NT2/D1 (cell line): ENCODE results near the gene HCFC1R1.

ENCODE experiments used
- DNase-seq: peaks from one replicate; pipeline ENCODE4 v3.0.0-alpha.2; 2011; ENCODE audit warnings: low read depth, low spot score
- H3K27me3 ChIP-seq: 2 replicates; pipeline ENCODE4 v1.6.0; 2011; ENCODE audit warnings: mild to moderate bottlenecking; ENCODE audit not compliant: insufficient read length, insufficient read depth
- H3K36me3 ChIP-seq: 2 replicates; pipeline ENCODE4 v1.6.1; 2011; ENCODE audit warnings: mild to moderate bottlenecking, low read length, mixed read lengths; ENCODE audit not compliant: insufficient read depth, insufficient read length
- H3K4me1 ChIP-seq: 2 replicates; pipeline ENCODE4 v1.5.1; 2011; ENCODE audit not compliant: insufficient read depth, insufficient read length
- H3K4me3 ChIP-seq: 2 replicates; pipeline ENCODE4 v1.5.1; 2011; ENCODE audit warnings: low read depth; ENCODE audit not compliant: insufficient read length
- H3K9ac ChIP-seq: 2 replicates; pipeline ENCODE4 v1.6.0; 2011; ENCODE audit warnings: low read depth; ENCODE audit not compliant: insufficient read length
- H3K9me3 ChIP-seq: 2 replicates; pipeline ENCODE4 v1.5.1; 2011; ENCODE audit warnings: mild to moderate bottlenecking, low read length; ENCODE audit not compliant: insufficient read depth
- SUZ12 ChIP-seq: IDR thresholded peaks from 2 replicates; pipeline ENCODE4 v1.6.1; 2011; ENCODE audit not compliant: insufficient read length, insufficient read depth; ENCODE audit errors: extremely low read depth
- YY1 ChIP-seq: IDR thresholded peaks from 2 replicates; pipeline ENCODE4 v1.6.1; 2011; ENCODE audit not compliant: insufficient read length, insufficient read depth
- ZNF274 ChIP-seq: IDR thresholded peaks from 2 replicates; pipeline ENCODE4 v1.6.1; 2011; ENCODE audit warnings: mild to moderate bottlenecking, low read depth, low read length

The HCFC1R1 gene

DNA sequence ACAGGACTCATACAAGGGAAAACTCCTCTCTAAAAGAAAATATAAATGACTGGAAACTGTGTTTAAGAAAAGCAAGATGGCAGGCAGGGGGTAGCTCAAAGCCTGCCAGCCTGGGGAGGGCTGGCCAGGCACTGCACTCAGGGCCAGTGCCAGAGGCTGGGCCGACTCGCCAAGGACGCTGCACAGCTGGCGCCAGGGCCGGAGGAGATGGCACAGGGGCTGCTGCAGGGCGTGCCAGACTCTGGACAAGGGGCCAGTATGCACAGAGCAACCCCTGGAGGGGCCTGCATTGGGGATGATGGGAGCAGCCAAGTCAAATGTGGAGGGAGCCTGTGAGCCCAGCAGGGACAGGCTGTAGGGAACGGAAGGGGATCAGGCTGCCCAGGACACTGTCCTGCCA, 47.5 kb downstream of the HCFC1R1 start:
- Histone ChIP-seq H3K9ac (no peak overlapping the region), H3K9me3 (no peaks in the 10 kb centered on the region), H3K4me3 (no peak overlapping the region), H3K27me3 (no peaks in the 10 kb centered on the region), H3K4me1 (peaks cover 19% of the 10 kb centered on the region), H3K36me3 (peaks cover 82% of the 10 kb centered on the region)
- TF ChIP-seq YY1 (no peak), ZNF274 (no peak), SUZ12 (no peak)
- DNase-seq: no peak

GRCh38 chr16:2975161-2975795, 48.5 kb downstream of the HCFC1R1 start:
- Histone ChIP-seq H3K36me3 (peaks cover 88% of the 10 kb centered on the region), H3K9me3 (no peaks in the 10 kb centered on the region), H3K4me3 (no peak overlapping the region), H3K4me1 (peaks cover 26% of the 10 kb centered on the region), H3K9ac (no peak overlapping the region), H3K27me3 (no peaks in the 10 kb centered on the region)
- DNase-seq: no peak
- no peak for TF ChIP-seq ZNF274
- TF ChIP-seq YY1: no peak

GRCh38 chr16:2974319-2975056, 49.3 kb downstream of the HCFC1R1 start:
- H3K4me3 ChIP-seq: no peak overlapping the region
- H3K9me3 ChIP-seq: no peaks in the 10 kb centered on the region
- no peaks in the 10 kb centered on the region for H3K27me3 ChIP-seq
- no peak for TF ChIP-seq ZNF274
- no peak for TF ChIP-seq SUZ12
- TF ChIP-seq YY1: no peak
- DNase-seq: no peak
- peaks cover 26% of the 10 kb centered on the region for H3K4me1 ChIP-seq
- peaks cover 87% of the 10 kb centered on the region for H3K36me3 ChIP-seq
- H3K9ac ChIP-seq: peak overlapping the region; percentile 39

GRCh38 chr16:2973605-2974318, 50.0 kb downstream of the HCFC1R1 start:
- Histone ChIP-seq H3K9ac (peak overlapping the region; percentile 33), H3K4me3 (no peak overlapping the region), H3K36me3 (peaks cover 80% of the 10 kb centered on the region), H3K9me3 (no peaks in the 10 kb centered on the region), H3K27me3 (no peaks in the 10 kb centered on the region), H3K4me1 (peaks cover 26% of the 10 kb centered on the region)
- no peak for DNase-seq
- TF ChIP-seq SUZ12: no peak
- TF ChIP-seq YY1: no peak
- no peak for TF ChIP-seq ZNF274

- Histone ChIP-seq H3K4me3 (no peak overlapping the region), H3K9ac (no peak overlapping the region), H3K27me3 (no peaks in the 10 kb centered on the region), H3K4me1 (peaks cover 27% of the 10 kb centered on the region), H3K9me3 (no peaks in the 10 kb centered on the region), H3K36me3 (peaks cover 77% of the 10 kb centered on the region)
- DNase-seq: no peak
- TF ChIP-seq SUZ12 (no peak), YY1 (no peak), ZNF274 (no peak)
Measured at GRCh38 chr16:2973093-2973492, 50.6 kb downstream of the HCFC1R1 start.
